Natural killer cell (primary cell): ENCODE results near the gene AQP6. TPM values are rescaled to one million over a fixed set of nuclear protein-coding genes. Genes with fewer than 3 reads are reported as not detected.

Source experiments
- ATAC-seq, 3 donors: fragments of 150-1000 bp in 2 of 3; fragments of 200-7000 bp in 1 of 3; cut with Tn5 transposase; 1 replicate in 1 of 3; 2 replicates in 2 of 3; pipeline ENCODE4 v1.10.0; 2021; ENCODE audit warnings: mild to moderate bottlenecking in 2 of 3, moderate library complexity in 2 of 3
- DNase-seq, 2 donors: peaks; one replicate each; pipeline versions ENCODE4 v3.0.0 to v3.0.0-alpha.2; 2013 to 2021; ENCODE audit warnings: mixed read lengths in 1 of 2
- H3K27ac ChIP-seq: one replicate; pipeline ENCODE4 v1.5.1; 2013; ENCODE audit warnings: mild to moderate bottlenecking, low read length
- H3K27me3 ChIP-seq: one replicate; pipeline ENCODE4 v1.6.1; 2013; ENCODE audit warnings: low read length; ENCODE audit not compliant: control insufficient read depth, insufficient read depth
- H3K36me3 ChIP-seq: one replicate; pipeline ENCODE4 v1.6.1; 2013; ENCODE audit warnings: low read length; ENCODE audit not compliant: control insufficient read depth, insufficient read depth
- H3K4me1 ChIP-seq: one replicate; pipeline ENCODE4 v1.6.1; 2013; ENCODE audit warnings: low read length; ENCODE audit not compliant: control insufficient read depth, insufficient read depth
- H3K4me3 ChIP-seq: one replicate; pipeline ENCODE4 v1.5.1; 2013; ENCODE audit warnings: low read length
- H3K9me3 ChIP-seq: one replicate; pipeline ENCODE4 v1.6.1; 2013; ENCODE audit warnings: low read length; ENCODE audit not compliant: control insufficient read depth, insufficient read depth
- H3K27ac Mint-ChIP-seq, 2 donors: one replicate each; pipeline ENCODE4 v1.8.0; 2022; ENCODE audit warnings: mild to moderate bottlenecking in 2 of 2, mixed read lengths in 2 of 2, moderate library complexity in 1 of 2
- H3K27me3 Mint-ChIP-seq, 2 donors: one replicate each; pipeline ENCODE4 v1.8.0; 2022; ENCODE audit warnings: low read depth in 2 of 2, mixed read lengths in 2 of 2
- H3K36me3 Mint-ChIP-seq: one replicate; pipeline ENCODE4 v1.8.0; 2022; ENCODE audit warnings: mixed read lengths
- H3K4me1 Mint-ChIP-seq, 2 donors: one replicate each; pipeline ENCODE4 v1.8.0; 2022; ENCODE audit warnings: mixed read lengths in 2 of 2
- H3K4me3 Mint-ChIP-seq: one replicate; pipeline ENCODE4 v1.8.0; 2022; ENCODE audit warnings: mild to moderate bottlenecking, moderate library complexity, mixed read lengths
- H3K9me3 Mint-ChIP-seq, 2 donors: one replicate each; pipeline ENCODE4 v1.8.0; 2022; ENCODE audit warnings: mixed read lengths in 2 of 2
- WGBS: methylation state at CpG from one replicate; pipeline ENCODE4 v1.1.7; 2013; ENCODE audit warnings: missing lambda C conversion rate; ENCODE audit not compliant: insufficient coverage; 5-methylcytosine and 5-hydroxymethylcytosine counted together
- intact Hi-C: fragments of 100-400 bp; cut with micrococcal nuclease; formaldehyde crosslinking; loops from one replicate; pipeline ENCODE4 v1.14.2; 2022
- total RNA-seq, 4 donors: library from RNA; stranded (reverse); fragments of 120-200 nt in 1 of 4; gene quantifications; one replicate each; pipeline versions ENCODE4 v1.2.3 to v1.2.4, GENCODE V29; 2013 to 2022
- TF ChIP-seq, protein P1 (sequence below): fragments of 200-600 bp; IDR thresholded peaks from one replicate; pipeline ENCODE4 v1.8.0; 2022; ENCODE audit warnings: antibody characterized with exemption

Gene AQP6
- total RNA-seq, 3 donors from 2014 or later (not counting 1 experiment from before 2014, with no cell fraction given): not detected

DNA sequence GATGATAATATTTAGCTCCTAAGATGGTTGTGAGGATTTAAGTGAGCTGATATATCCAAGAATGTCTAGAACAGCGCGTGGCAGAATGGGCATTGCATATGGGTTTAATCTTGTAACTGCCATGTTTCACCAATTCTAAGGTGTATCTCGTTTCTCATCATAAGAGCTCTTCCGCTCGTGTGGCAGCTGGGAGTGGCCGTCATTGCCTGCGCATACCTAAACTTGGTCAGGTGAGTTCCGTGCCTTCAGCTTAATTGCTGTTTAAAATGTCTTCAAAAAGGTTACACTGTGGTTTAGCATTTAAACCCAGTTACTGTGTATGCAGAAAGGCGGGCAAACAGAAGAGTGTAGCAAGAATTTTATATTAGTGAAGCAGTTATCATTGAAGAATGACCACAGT lies 26.7 kb upstream of the AQP6 start:
- H3K27ac ChIP-seq: no peak overlapping the region
- no peaks in the 10 kb centered on the region for H3K9me3 Mint-ChIP-seq
- ATAC-seq (no peak), DNase-seq (peak in 1 of 2 donors; percentile 40)
- no peaks in the 10 kb centered on the region for H3K9me3 ChIP-seq
- no peaks in the 10 kb centered on the region for H3K36me3 ChIP-seq
- intact Hi-C loops: no loop called here
- TF ChIP-seq, protein P1, sequence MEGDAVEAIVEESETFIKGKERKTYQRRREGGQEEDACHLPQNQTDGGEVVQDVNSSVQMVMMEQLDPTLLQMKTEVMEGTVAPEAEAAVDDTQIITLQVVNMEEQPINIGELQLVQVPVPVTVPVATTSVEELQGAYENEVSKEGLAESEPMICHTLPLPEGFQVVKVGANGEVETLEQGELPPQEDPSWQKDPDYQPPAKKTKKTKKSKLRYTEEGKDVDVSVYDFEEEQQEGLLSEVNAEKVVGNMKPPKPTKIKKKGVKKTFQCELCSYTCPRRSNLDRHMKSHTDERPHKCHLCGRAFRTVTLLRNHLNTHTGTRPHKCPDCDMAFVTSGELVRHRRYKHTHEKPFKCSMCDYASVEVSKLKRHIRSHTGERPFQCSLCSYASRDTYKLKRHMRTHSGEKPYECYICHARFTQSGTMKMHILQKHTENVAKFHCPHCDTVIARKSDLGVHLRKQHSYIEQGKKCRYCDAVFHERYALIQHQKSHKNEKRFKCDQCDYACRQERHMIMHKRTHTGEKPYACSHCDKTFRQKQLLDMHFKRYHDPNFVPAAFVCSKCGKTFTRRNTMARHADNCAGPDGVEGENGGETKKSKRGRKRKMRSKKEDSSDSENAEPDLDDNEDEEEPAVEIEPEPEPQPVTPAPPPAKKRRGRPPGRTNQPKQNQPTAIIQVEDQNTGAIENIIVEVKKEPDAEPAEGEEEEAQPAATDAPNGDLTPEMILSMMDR: no peak
- peaks cover 14 to 23% of the 10 kb centered on the region in 2 donors for H3K4me1 Mint-ChIP-seq
- H3K27me3 Mint-ChIP-seq: peaks cover 15 to 19% of the 10 kb centered on the region in 2 donors
- WGBS: 84% methylated on average over 9 of the region's 9 CpGs
- no peaks in the 10 kb centered on the region for H3K27me3 ChIP-seq
- H3K27ac Mint-ChIP-seq: peak overlapping the region in 1 of 2 donors; percentile 86
- peaks cover 7% of the 10 kb centered on the region for H3K4me1 ChIP-seq
- no peaks in the 10 kb centered on the region for H3K36me3 Mint-ChIP-seq
- H3K4me3 Mint-ChIP-seq: peak overlapping the region; percentile 78
- no peak overlapping the region for H3K4me3 ChIP-seq

DNA sequence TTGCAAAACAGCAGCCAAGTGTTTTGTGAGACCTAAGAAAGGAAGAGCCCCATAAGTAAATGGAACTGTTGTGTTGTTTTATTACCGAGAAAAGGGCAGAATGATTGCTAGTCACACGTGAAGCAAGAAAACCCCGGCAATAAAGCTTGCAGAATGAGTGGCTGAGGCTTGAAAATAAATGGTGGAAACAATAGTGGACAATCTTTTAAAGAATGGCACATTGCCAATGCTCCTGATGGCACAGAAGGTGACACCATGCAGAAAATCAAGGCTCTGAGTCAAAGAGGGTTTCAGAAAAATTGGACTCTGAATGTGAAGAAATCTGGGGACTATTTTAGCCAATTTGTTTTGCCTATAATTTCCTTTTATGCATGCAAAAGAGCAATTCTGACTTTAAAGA lies 26.2 kb upstream of the AQP6 start:
- Histone ChIP-seq H3K36me3 (no peaks in the 10 kb centered on the region), H3K27me3 (no peaks in the 10 kb centered on the region), H3K4me3 (no peak overlapping the region), H3K4me1 (peaks cover 7% of the 10 kb centered on the region), H3K9me3 (no peaks in the 10 kb centered on the region), H3K27ac (no peak overlapping the region)
- Mint-ChIP-seq H3K4me3 (no peak overlapping the region), H3K27me3 (peaks cover 15 to 20% of the 10 kb centered on the region in 2 donors), H3K27ac (peak overlapping the region in 1 of 2 donors; percentile 86), H3K9me3 (no peaks in the 10 kb centered on the region), H3K4me1 (peaks cover 14 to 23% of the 10 kb centered on the region in 2 donors), H3K36me3 (no peaks in the 10 kb centered on the region)
- intact Hi-C loops: no loop called here
- ATAC-seq (no peak), DNase-seq (no peak)
- TF ChIP-seq, protein P1: no peak
- WGBS: 82% methylated on average over 3 of the region's 3 CpGs

DNA sequence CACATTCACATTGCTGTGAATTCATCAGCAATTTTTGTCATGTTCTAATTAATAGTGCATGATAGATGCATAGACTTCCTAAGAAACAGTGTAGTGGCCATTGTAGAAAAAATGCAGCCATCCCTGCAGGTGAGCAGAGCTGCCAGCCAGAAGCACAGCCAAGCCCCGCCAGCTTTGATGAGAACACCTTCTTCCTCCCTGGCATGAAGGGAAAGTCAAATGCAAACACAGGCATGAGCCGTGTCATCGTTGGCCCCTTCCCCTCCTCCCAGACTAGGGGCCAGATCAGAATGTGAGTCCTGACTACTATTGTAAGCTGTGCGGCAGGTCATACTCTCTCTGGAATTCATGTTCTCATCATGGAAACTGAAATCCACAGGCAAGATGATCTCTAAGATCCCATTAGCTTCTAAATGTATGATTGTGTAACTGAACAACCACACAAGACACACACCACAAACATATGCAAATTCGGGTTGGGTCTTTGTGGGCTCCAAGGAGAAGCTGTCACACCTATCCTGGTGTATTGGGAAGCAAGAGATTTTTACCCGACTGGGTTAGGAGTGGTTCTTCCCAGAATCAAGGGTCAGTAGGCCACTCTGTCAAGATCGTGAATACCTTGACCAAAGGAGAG lies 25.0 kb upstream of the AQP6 start:
- Mint-ChIP-seq H3K4me1 (peaks cover 14 to 19% of the 10 kb centered on the region in 2 donors), H3K27me3 (peaks cover 16 to 20% of the 10 kb centered on the region in 2 donors), H3K9me3 (no peaks in the 10 kb centered on the region), H3K36me3 (no peaks in the 10 kb centered on the region), H3K27ac (no peak overlapping the region), H3K4me3 (no peak overlapping the region)
- H3K9me3 ChIP-seq: no peaks in the 10 kb centered on the region
- no peaks in the 10 kb centered on the region for H3K27me3 ChIP-seq
- no peak overlapping the region for H3K4me3 ChIP-seq
- H3K4me1 ChIP-seq: peaks cover 7% of the 10 kb centered on the region
- TF ChIP-seq, protein P1: no peak
- no peaks in the 10 kb centered on the region for H3K36me3 ChIP-seq
- no peak overlapping the region for H3K27ac ChIP-seq
- intact Hi-C loops: no loop called here
- no peak for DNase-seq
- 69% methylated on average over 6 of the region's 7 CpGs for WGBS
- no peak for ATAC-seq
